ENCODE results near the gene ANKRD40.
A peak's percentile ranks its signal among the peaks of the same experiment; 100 is the strongest.
"Not testable (repeated sequence)": the region's sequence is repeated elsewhere in the genome, so short reads cannot be mapped to it uniquely, and the experiment has no call there.

The ANKRD40 gene

GRCh38 chr17:50680543-50681262 is 27.0 kb downstream of the ANKRD40 start:
- Histone ChIP-seq H3K36me3 (ENCODE audit: control insufficient read depth in 1 of 2, insufficient read depth in 2 of 2, low read length in 2 of 2) (peaks cover 0 to 36% of the 10 kb centered on the region in 2 donors), H3K4me1 (ENCODE audit: control insufficient read depth in 1 of 2, insufficient read depth in 2 of 2, low read length in 2 of 2) (peaks cover 25 to 38% of the 10 kb centered on the region in 2 donors), H3K4me3 (ENCODE audit: low read depth in 1 of 2, low read length in 2 of 2) (peak overlapping the region in 1 of 2 donors; percentile 4)
- H3K9me3 ChIP-seq (ENCODE audit: control insufficient read depth in 1 of 2, low read length in 2 of 2); H3K27ac ChIP-seq (ENCODE audit: low read depth, low read length); H3K27me3 ChIP-seq (ENCODE audit: control insufficient read depth in 1 of 2, insufficient read depth in 2 of 2, low read length in 2 of 2); H3K9ac ChIP-seq (ENCODE audit: low read depth in 1 of 2, low read length in 2 of 2): not testable (repeated sequence)

DNA sequence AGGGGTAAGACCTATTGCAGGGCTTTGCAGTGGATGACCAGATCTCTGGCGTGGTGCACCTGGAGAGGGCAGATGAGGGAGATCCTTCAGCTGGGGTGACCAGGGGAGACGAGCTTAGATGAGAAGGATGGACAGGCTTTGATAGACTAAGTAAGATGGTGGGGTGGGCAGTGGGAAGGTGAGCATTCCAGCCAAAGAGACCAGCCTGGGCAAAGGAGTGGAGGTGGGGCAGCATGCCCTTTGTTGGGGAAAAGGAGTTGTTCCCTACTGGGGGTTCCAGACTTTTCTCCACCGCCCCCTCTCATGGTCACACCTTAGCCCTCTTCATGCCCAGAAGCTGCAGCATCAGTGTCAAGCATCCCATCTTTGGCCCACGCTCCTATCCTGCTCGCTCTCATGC is 27.6 kb downstream of the ANKRD40 start:
- peaks cover 26 to 38% of the 10 kb centered on the region in 2 donors for H3K4me1 ChIP-seq (ENCODE audit: control insufficient read depth in 1 of 2, insufficient read depth in 2 of 2, low read length in 2 of 2)
- H3K27me3 ChIP-seq (ENCODE audit: control insufficient read depth in 1 of 2, insufficient read depth in 2 of 2, low read length in 2 of 2) = no peaks in the 10 kb centered on the region
- H3K9ac ChIP-seq (ENCODE audit: low read depth in 1 of 2, low read length in 2 of 2) = no peak overlapping the region
- no peak overlapping the region for H3K4me3 ChIP-seq (ENCODE audit: low read depth in 1 of 2, low read length in 2 of 2)
- H3K36me3 ChIP-seq (ENCODE audit: control insufficient read depth in 1 of 2, insufficient read depth in 2 of 2, low read length in 2 of 2) = peaks cover 0 to 36% of the 10 kb centered on the region in 2 donors
- no peaks in the 10 kb centered on the region for H3K9me3 ChIP-seq (ENCODE audit: control insufficient read depth in 1 of 2, low read length in 2 of 2)
- H3K27ac ChIP-seq (ENCODE audit: low read depth, low read length) = no peak overlapping the region

GRCh38 chr17:50679008-50679544 is 28.6 kb downstream of the ANKRD40 start:
- Histone ChIP-seq H3K27me3 (ENCODE audit: control insufficient read depth in 1 of 2, insufficient read depth in 2 of 2, low read length in 2 of 2) (no peaks in the 10 kb centered on the region), H3K36me3 (ENCODE audit: control insufficient read depth in 1 of 2, insufficient read depth in 2 of 2, low read length in 2 of 2) (peaks cover 0 to 36% of the 10 kb centered on the region in 2 donors)

DNA sequence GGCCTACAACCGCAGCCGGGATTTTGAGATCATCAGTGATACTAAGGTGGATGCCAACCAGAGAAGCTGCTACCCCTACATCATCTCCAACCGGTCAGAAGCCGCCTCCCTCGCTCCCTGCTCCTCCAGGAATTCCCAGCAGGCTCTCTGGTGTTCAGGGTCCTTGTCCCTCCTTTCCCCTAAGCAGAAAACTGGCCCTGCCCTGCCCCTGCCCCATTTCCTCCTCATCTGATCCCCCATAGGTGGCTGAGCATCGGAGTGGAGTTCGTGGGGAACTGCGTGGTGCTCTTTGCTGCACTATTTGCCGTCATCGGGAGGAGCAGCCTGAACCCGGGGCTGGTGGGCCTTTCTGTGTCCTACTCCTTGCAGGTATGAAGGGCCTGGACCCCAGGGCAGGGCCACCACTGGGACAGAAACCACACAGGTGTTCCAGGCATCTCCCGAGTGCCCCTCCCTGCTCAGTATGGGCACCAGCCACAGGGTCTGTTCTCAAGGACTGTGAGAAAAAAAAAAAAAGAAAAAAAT is 29.8 kb downstream of the ANKRD40 start:
- Histone ChIP-seq H3K9me3 (ENCODE audit: control insufficient read depth in 1 of 2, low read length in 2 of 2) (no peaks in the 10 kb centered on the region), H3K27me3 (ENCODE audit: control insufficient read depth in 1 of 2, insufficient read depth in 2 of 2, low read length in 2 of 2) (no peaks in the 10 kb centered on the region), H3K4me3 (ENCODE audit: low read depth in 1 of 2, low read length in 2 of 2) (no peak overlapping the region), H3K36me3 (ENCODE audit: control insufficient read depth in 1 of 2, insufficient read depth in 2 of 2, low read length in 2 of 2) (peaks cover 0 to 42% of the 10 kb centered on the region in 2 donors), H3K27ac (ENCODE audit: low read depth, low read length) (no peak overlapping the region), H3K4me1 (ENCODE audit: control insufficient read depth in 1 of 2, insufficient read depth in 2 of 2, low read length in 2 of 2) (peaks cover 13 to 30% of the 10 kb centered on the region in 2 donors), H3K9ac (ENCODE audit: low read depth in 1 of 2, low read length in 2 of 2) (no peak overlapping the region)

More at GRCh38 chr17:50679008-50679544, 28.6 kb downstream of the ANKRD40 start:
- peaks cover 18 to 35% of the 10 kb centered on the region in 2 donors for H3K4me1 ChIP-seq (ENCODE audit: control insufficient read depth in 1 of 2, insufficient read depth in 2 of 2, low read length in 2 of 2)
- no peaks in the 10 kb centered on the region for H3K9me3 ChIP-seq (ENCODE audit: control insufficient read depth in 1 of 2, low read length in 2 of 2)
- no peak overlapping the region for H3K27ac ChIP-seq (ENCODE audit: low read depth, low read length)
- no peak overlapping the region for H3K4me3 ChIP-seq (ENCODE audit: low read depth in 1 of 2, low read length in 2 of 2)
- no peak overlapping the region for H3K9ac ChIP-seq (ENCODE audit: low read depth in 1 of 2, low read length in 2 of 2)

DNA sequence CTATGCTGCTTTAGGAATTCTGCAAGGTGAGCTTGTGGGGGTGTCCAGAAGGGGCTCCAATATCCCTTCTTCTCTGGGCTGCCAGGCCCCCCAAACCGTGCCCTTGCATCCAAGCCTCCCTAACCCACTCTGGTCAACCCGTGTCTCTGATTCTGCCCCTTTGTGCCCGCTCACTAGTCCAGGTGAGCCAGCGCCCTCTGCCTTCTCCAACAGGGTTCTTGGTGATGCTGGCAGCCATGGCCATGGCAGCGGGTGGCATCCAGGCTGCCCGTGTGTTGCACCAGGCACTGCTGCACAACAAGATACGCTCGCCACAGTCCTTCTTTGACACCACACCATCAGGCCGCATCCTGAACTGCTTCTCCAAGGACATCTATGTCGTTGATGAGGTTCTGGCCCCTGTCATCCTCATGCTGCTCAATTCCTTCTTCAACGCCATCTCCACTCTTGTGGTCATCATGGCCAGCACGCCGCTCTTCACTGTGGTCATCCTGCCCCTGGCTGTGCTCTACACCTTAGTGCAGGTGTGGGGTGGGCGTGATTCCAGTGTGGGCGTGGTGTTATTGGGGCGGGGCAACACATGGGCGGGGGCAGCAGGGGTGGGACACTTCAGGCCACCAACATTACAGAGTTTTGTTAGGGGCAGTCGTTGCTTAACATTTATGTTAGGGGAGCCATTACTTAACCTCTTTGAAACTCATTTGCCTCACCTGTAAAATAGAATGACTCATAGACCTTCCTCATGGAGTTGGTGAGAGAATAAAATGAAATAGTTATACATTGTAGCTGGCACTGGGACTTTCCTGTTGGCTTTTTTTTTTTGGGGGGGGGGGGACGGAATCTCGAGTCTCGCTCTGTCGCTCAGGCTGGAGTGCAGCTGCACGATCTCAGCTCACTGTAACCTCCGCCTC is 31.4 kb downstream of the ANKRD40 start:
- Histone ChIP-seq H3K27ac (ENCODE audit: low read depth, low read length) (no peak overlapping the region), H3K4me1 (ENCODE audit: control insufficient read depth in 1 of 2, insufficient read depth in 2 of 2, low read length in 2 of 2) (peaks cover 13 to 24% of the 10 kb centered on the region in 2 donors), H3K9me3 (ENCODE audit: control insufficient read depth in 1 of 2, low read length in 2 of 2) (no peaks in the 10 kb centered on the region), H3K4me3 (ENCODE audit: low read depth in 1 of 2, low read length in 2 of 2) (no peak overlapping the region), H3K36me3 (ENCODE audit: control insufficient read depth in 1 of 2, insufficient read depth in 2 of 2, low read length in 2 of 2) (peaks cover 6 to 49% of the 10 kb centered on the region in 2 donors), H3K9ac (ENCODE audit: low read depth in 1 of 2, low read length in 2 of 2) (no peak overlapping the region), H3K27me3 (ENCODE audit: control insufficient read depth in 1 of 2, insufficient read depth in 2 of 2, low read length in 2 of 2) (no peaks in the 10 kb centered on the region)

GRCh38 chr17:50675627-50676026 is 32.1 kb downstream of the ANKRD40 start:
- peaks cover 6 to 49% of the 10 kb centered on the region in 2 donors for H3K36me3 ChIP-seq (ENCODE audit: control insufficient read depth in 1 of 2, insufficient read depth in 2 of 2, low read length in 2 of 2)
- H3K9me3 ChIP-seq (ENCODE audit: control insufficient read depth in 1 of 2, low read length in 2 of 2) = no peaks in the 10 kb centered on the region
- peaks cover 13 to 20% of the 10 kb centered on the region in 2 donors for H3K4me1 ChIP-seq (ENCODE audit: control insufficient read depth in 1 of 2, insufficient read depth in 2 of 2, low read length in 2 of 2)
- H3K9ac ChIP-seq (ENCODE audit: low read depth in 1 of 2, low read length in 2 of 2) = peak overlapping the region in 1 of 2 donors; percentile 26
- H3K27ac ChIP-seq (ENCODE audit: low read depth, low read length) = peak overlapping the region; percentile 33
- no peaks in the 10 kb centered on the region for H3K27me3 ChIP-seq (ENCODE audit: control insufficient read depth in 1 of 2, insufficient read depth in 2 of 2, low read length in 2 of 2)
- no peak overlapping the region for H3K4me3 ChIP-seq (ENCODE audit: low read depth in 1 of 2, low read length in 2 of 2)

DNA sequence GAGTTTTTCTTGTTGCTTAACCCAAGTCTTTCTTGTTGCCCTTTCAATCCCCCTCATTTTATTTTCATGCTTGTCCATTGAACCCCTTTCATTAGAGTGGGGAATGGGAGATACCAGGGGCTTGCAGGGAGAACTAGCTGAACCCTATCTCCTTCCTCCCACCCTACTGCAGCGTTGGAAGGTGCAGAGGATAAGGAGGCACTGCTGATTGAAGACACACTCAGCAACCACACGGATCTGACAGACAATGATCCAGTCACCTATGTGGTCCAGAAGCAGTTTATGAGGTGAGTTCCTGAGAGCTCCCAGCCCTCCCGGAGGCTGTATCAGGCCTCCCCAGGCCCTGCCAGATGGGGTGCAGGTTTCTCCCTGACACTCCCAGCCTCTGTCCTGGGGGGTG is 32.5 kb downstream of the ANKRD40 start:
- Histone ChIP-seq H3K36me3 (ENCODE audit: control insufficient read depth in 1 of 2, insufficient read depth in 2 of 2, low read length in 2 of 2) (peaks cover 6 to 49% of the 10 kb centered on the region in 2 donors), H3K4me3 (ENCODE audit: low read depth in 1 of 2, low read length in 2 of 2) (no peak overlapping the region), H3K27ac (ENCODE audit: low read depth, low read length) (peak overlapping the region; percentile 33), H3K27me3 (ENCODE audit: control insufficient read depth in 1 of 2, insufficient read depth in 2 of 2, low read length in 2 of 2) (no peaks in the 10 kb centered on the region), H3K4me1 (ENCODE audit: control insufficient read depth in 1 of 2, insufficient read depth in 2 of 2, low read length in 2 of 2) (peaks cover 13 to 21% of the 10 kb centered on the region in 2 donors), H3K9me3 (ENCODE audit: control insufficient read depth in 1 of 2, low read length in 2 of 2) (no peaks in the 10 kb centered on the region), H3K9ac (ENCODE audit: low read depth in 1 of 2, low read length in 2 of 2) (peak overlapping the region in 1 of 2 donors; percentile 26)

DNA sequence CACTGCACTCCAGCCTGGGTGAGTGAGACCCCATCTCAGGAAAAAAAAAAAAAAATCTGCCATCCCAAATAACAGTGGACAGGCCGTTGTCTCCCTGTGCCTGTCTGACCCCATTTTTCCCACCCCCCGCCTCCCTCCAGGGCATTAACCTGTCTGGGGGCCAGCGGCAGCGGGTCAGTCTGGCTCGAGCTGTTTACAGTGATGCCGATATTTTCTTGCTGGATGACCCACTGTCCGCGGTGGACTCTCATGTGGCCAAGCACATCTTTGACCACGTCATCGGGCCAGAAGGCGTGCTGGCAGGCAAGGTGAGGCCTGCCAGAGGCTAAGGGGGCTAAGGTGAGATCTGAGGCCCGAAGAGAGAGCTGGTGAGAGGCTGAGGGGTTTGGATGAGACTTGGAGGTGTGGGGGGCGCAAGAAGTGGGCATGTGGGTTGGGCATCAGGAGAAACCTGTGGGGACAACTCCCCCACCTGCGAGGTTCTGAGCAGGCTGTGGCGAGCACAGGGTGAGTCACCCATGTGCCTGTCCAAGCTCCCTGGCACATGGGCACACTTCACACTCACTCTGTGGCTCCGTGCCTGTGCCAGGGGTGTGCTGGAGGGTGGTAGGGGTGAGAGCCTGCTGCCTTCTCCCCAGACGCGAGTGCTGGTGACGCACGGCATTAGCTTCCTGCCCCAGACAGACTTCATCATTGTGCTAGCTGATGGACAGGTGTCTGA is 34.7 kb downstream of the ANKRD40 start:
- H3K27me3 ChIP-seq (ENCODE audit: control insufficient read depth in 1 of 2, insufficient read depth in 2 of 2, low read length in 2 of 2) = no peaks in the 10 kb centered on the region
- H3K27ac ChIP-seq (ENCODE audit: low read depth, low read length) = no peak overlapping the region
- H3K36me3 ChIP-seq (ENCODE audit: control insufficient read depth in 1 of 2, insufficient read depth in 2 of 2, low read length in 2 of 2) = peaks cover 6 to 37% of the 10 kb centered on the region in 2 donors
- peaks cover 21 to 22% of the 10 kb centered on the region in 2 donors for H3K4me1 ChIP-seq (ENCODE audit: control insufficient read depth in 1 of 2, insufficient read depth in 2 of 2, low read length in 2 of 2)
- no peaks in the 10 kb centered on the region for H3K9me3 ChIP-seq (ENCODE audit: control insufficient read depth in 1 of 2, low read length in 2 of 2)
- H3K9ac ChIP-seq (ENCODE audit: low read depth in 1 of 2, low read length in 2 of 2) = no peak overlapping the region
- H3K4me3 ChIP-seq (ENCODE audit: low read depth in 1 of 2, low read length in 2 of 2) = no peak overlapping the region

DNA sequence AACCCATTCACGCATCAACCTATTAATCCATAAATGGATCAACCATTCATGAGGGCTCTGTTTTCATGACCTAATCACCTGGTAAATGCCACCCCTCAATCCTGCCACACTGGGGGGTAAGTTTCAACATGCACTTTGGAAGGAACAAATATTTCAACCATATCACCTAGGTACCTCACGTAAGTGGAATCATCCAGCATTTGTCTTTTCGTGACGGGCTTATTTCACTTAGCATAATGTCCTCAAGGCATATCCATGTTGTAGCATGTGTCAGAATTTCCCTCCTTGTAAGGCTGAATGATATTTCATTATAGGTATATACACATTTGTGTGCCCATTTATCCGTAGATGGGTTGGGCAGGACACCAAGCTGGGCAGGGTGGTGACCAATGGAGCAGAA is 35.6 kb downstream of the ANKRD40 start:
- H3K9me3 ChIP-seq (ENCODE audit: control insufficient read depth in 1 of 2, low read length in 2 of 2) = no peaks in the 10 kb centered on the region
- peaks cover 28 to 31% of the 10 kb centered on the region in 2 donors for H3K4me1 ChIP-seq (ENCODE audit: control insufficient read depth in 1 of 2, insufficient read depth in 2 of 2, low read length in 2 of 2)
- no peaks in the 10 kb centered on the region for H3K27me3 ChIP-seq (ENCODE audit: control insufficient read depth in 1 of 2, insufficient read depth in 2 of 2, low read length in 2 of 2)
- peaks cover 9 to 28% of the 10 kb centered on the region in 2 donors for H3K36me3 ChIP-seq (ENCODE audit: control insufficient read depth in 1 of 2, insufficient read depth in 2 of 2, low read length in 2 of 2)
- no peak overlapping the region for H3K9ac ChIP-seq (ENCODE audit: low read depth in 1 of 2, low read length in 2 of 2)
- no peak overlapping the region for H3K4me3 ChIP-seq (ENCODE audit: low read depth in 1 of 2, low read length in 2 of 2)
- H3K27ac ChIP-seq (ENCODE audit: low read depth, low read length) = no peak overlapping the region
